Measurements from ENCODE around the gene NTNG2.

GRCh38 chr9:132274861-132275260, 113.0 kb downstream of the NTNG2 start:
- TF ChIP-seq, protein P1, sequence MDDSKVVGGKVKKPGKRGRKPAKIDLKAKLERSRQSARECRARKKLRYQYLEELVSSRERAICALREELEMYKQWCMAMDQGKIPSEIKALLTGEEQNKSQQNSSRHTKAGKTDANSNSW (CRISPR knock-in tag; IDR thresholded peaks at IDR 0.05; ENCODE audit: borderline replicate concordance), result no peak
- TF ChIP-seq AHR (CRISPR knock-in tag; IDR thresholded peaks at IDR 0.05) (no peak), ZNF318 (CRISPR knock-in tag; IDR thresholded peaks at IDR 0.05) (no peak)

All from HepG2 (cell line).